ENCODE data around the gene EPHA3. TPM values are rescaled to one million over a fixed set of nuclear protein-coding genes. Genes with fewer than 3 reads are reported as not detected.

The EPHA3 gene
- total and polyA plus RNA-seq, 10 of the 15 experiments (the other 5 are each of a cell fraction or from before 2014, with no cell fraction given) = 0.03 to 39.0 (median 0.07) TPM; not detected in 4

DNA sequence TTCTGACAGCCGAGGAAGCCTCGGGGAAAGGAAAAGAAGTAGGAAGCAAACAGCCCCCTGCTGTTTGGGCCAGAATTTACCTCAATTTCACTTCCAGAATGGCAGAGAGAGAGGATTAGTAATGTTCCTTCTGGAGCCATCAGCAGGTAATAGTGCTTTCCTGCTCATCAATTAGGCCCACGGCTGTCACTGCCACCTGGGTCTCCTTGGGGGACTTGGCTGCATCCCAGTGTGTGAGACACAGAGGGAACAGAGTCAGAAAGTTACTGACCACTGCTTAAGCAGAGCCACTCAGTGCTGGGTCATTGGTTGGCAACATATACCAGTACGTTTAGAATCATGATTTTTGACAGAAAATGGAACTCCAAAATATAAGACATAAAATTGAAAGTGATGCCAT, 397.0 kb downstream of the EPHA3 start:
- FAIRE-seq (no peak), ATAC-seq (no peak), DNase-seq (ENCODE audit: low read depth, low spot score) (no peak)
- no peaks in the 10 kb centered on the region for H3K79me2 ChIP-seq (ENCODE audit: control insufficient read depth, insufficient read depth, low read length)
- no peak overlapping the region for H3K4me3 ChIP-seq
- in situ Hi-C loops (cut with MboI) (no loop called here), intact Hi-C loops (cut with micrococcal nuclease; ENCODE audit: unreplicated experiment) (no loop called here)
- H4K20me1 ChIP-seq (ENCODE audit: control insufficient read depth, insufficient read depth) = no peaks in the 10 kb centered on the region
- H3K27me3 ChIP-seq (replicated peaks in 1 of 2; ENCODE audit: control insufficient read depth in 2 of 2, insufficient read depth in 2 of 2, low read length in 1 of 2) = no peaks in the 10 kb centered on the region
- H3K36me3 ChIP-seq (ENCODE audit: control insufficient read depth in 2 of 2, insufficient read depth in 2 of 2, low read length in 1 of 2) = no peaks in the 10 kb centered on the region
- TF ChIP-seq ETV6 (conservative IDR thresholded peaks at IDR 0.05 in 1 of 2, IDR thresholded peaks at IDR 0.05 in 1 of 2; ENCODE audit: borderline replicate concordance in 1 of 2, low read depth in 1 of 2) (no peak), CHD1 (IDR thresholded peaks at IDR 0.05; ENCODE audit: low read depth, low read length) (no peak), KAT2A (conservative IDR thresholded peaks at IDR 0.05; ENCODE audit: control insufficient read depth, low read depth, low read length) (no peak), PBX3 (IDR thresholded peaks at IDR 0.05; ENCODE audit: insufficient replicate concordance, low read depth, low read length) (no peak)
- BruUV-seq (replicated peaks) = no TSS peak
- RAD21 ChIA-PET (ENCODE audit: unreplicated experiment) = no interaction called here
- H2AFZ ChIP-seq (ENCODE audit: control insufficient read depth, low read depth, low read length) = no peak overlapping the region
- no peak overlapping the region for H3K9ac ChIP-seq (ENCODE audit: control insufficient read depth, insufficient read depth, low read length)
- 0% methylated on average over 4 of the region's 4 CpGs for WGBS (ENCODE audit: insufficient coverage, insufficient replicate concordance, low lambda C conversion rate, missing lambda C conversion rate)
- SMC1A ChIA-PET (ENCODE audit: uncharacterized antibody, unreplicated experiment) = no interaction called here
- CTCF ChIA-PET = no interaction called here
- no peaks in the 10 kb centered on the region for H3K9me3 ChIP-seq (replicated peaks; ENCODE audit: control insufficient read depth, insufficient read depth, low read length)
- no peaks in the 10 kb centered on the region for H3K4me1 ChIP-seq (ENCODE audit: control insufficient read depth, insufficient read depth, low read length)
- H3K27ac ChIP-seq (ENCODE audit: control insufficient read depth, insufficient read depth) = no peak overlapping the region
- POLR2A ChIA-PET = no interaction called here
- H3K4me2 ChIP-seq (ENCODE audit: control insufficient read depth, insufficient read depth) = no peak overlapping the region

DNA sequence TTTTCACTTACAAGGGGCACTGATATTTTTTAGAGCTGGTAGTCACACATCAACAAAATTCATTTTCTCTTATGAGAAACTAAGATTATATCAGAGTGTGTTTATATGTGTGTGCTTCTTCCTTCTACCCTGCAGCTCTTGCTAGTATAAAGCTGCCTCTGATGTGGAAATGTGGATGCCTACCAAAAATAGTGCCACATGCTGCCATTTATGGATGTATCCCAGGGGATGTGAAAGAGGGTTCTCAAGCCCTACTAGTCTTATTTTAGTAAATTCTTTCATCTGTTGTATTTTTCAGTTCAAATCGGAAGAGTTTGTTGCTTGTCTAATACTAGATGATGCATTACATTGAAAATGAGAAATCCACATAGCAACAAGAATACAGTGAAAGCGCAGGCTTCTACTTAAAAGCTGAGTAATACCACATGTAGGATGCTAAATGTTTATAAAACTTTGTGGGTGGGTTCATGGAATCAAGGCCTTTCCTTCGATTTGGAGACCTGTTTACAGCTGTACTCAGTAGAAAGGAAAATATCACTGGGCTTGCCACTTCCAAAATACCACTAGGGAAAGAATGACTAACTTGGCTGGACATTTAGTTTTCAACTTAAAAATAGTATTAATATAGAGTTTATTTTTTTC, 399.2 kb downstream of the EPHA3 start:
- ChIA-PET CTCF (interaction anchor here (0.7 to 1.6 kb wide), 2 partner anchors 116 to 585 kb away, joined by 3 to 8 read pairs; no protein-coding TSS in a partner anchor), SMC1A (ENCODE audit: uncharacterized antibody, unreplicated experiment) (interaction anchor here (1.0 to 1.3 kb wide), 2 partner anchors 12 to 18 kb away, joined by 3 to 4 read pairs; no protein-coding TSS in a partner anchor), RAD21 (ENCODE audit: unreplicated experiment) (interaction anchor here (1.0 kb wide), 1 partner anchor 585 kb away, joined by 5 read pairs; no protein-coding TSS in a partner anchor), POLR2A (no interaction called here)
- in situ Hi-C loops (cut with MboI) = no loop called here
- ATAC-seq (no peak), DNase-seq (ENCODE audit: low read depth, low spot score) (no peak), FAIRE-seq (no peak)
- Histone ChIP-seq H4K20me1 (ENCODE audit: control insufficient read depth, insufficient read depth) (no peaks in the 10 kb centered on the region), H3K4me2 (ENCODE audit: control insufficient read depth, insufficient read depth) (no peak overlapping the region), H2AFZ (ENCODE audit: control insufficient read depth, low read depth, low read length) (no peak overlapping the region), H3K9ac (ENCODE audit: control insufficient read depth, insufficient read depth, low read length) (no peak overlapping the region), H3K79me2 (ENCODE audit: control insufficient read depth, insufficient read depth, low read length) (no peaks in the 10 kb centered on the region), H3K9me3 (replicated peaks; ENCODE audit: control insufficient read depth, insufficient read depth, low read length) (no peaks in the 10 kb centered on the region), H3K36me3 (ENCODE audit: control insufficient read depth in 2 of 2, insufficient read depth in 2 of 2, low read length in 1 of 2) (no peaks in the 10 kb centered on the region), H3K27me3 (replicated peaks in 1 of 2; ENCODE audit: control insufficient read depth in 2 of 2, insufficient read depth in 2 of 2, low read length in 1 of 2) (no peaks in the 10 kb centered on the region), H3K4me1 (ENCODE audit: control insufficient read depth, insufficient read depth, low read length) (no peaks in the 10 kb centered on the region), H3K4me3 (no peak overlapping the region), H3K27ac (ENCODE audit: control insufficient read depth, insufficient read depth) (no peak overlapping the region)
- WGBS (ENCODE audit: insufficient coverage, insufficient replicate concordance, low lambda C conversion rate, missing lambda C conversion rate) = 29% methylated on average over 3 of the region's 3 CpGs
- intact Hi-C loops (cut with micrococcal nuclease; ENCODE audit: unreplicated experiment) = no loop called here
- BruUV-seq (replicated peaks) = no TSS peak
- TF ChIP-seq RFX5 (IDR thresholded peaks at IDR 0.05; ENCODE audit: low read depth, low read length) (no peak), NFYA (IDR thresholded peaks at IDR 0.05; ENCODE audit: borderline replicate concordance, low read depth, low read length) (no peak), PBX3 (IDR thresholded peaks at IDR 0.05; ENCODE audit: insufficient replicate concordance, low read depth, low read length) (no peak), RELB (IDR thresholded peaks at IDR 0.05; ENCODE audit: low read depth) (no peak)
- TF ChIP-seq, protein P1, sequence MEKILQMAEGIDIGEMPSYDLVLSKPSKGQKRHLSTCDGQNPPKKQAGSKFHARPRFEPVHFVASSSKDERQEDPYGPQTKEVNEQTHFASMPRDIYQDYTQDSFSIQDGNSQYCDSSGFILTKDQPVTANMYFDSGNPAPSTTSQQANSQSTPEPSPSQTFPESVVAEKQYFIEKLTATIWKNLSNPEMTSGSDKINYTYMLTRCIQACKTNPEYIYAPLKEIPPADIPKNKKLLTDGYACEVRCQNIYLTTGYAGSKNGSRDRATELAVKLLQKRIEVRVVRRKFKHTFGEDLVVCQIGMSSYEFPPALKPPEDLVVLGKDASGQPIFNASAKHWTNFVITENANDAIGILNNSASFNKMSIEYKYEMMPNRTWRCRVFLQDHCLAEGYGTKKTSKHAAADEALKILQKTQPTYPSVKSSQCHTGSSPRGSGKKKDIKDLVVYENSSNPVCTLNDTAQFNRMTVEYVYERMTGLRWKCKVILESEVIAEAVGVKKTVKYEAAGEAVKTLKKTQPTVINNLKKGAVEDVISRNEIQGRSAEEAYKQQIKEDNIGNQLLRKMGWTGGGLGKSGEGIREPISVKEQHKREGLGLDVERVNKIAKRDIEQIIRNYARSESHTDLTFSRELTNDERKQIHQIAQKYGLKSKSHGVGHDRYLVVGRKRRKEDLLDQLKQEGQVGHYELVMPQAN (conservative IDR thresholded peaks at IDR 0.05) = no peak

Data from GM12878 (cell line).